IMR-90 (cell line): ENCODE data around the gene PRSS22. TPM values are rescaled to one million over a fixed set of nuclear protein-coding genes. Genes with fewer than 3 reads are reported as not detected.

ENCODE experiments used
- ATAC-seq: fragments of 200-7000 bp; cut with Tn5 transposase; 2 replicates; pipeline ENCODE4 v1.9.1; 2020; ENCODE audit warnings: low read depth, mild to moderate bottlenecking, moderate library complexity
- BruUV-seq: library from RNA; stranded (reverse); fragments of 400-500 nt; replicated peaks from 2 replicates; lab custom pipeline; 2021; lab: Mats Ljungman, UMichigan
- CTCF ChIA-PET: fragments of 300-600 bp; formaldehyde crosslinking; extraction: SDS; loops from one replicate; lab custom pipeline; 2021; ENCODE audit warnings: antibody characterized with exemption; lab: Yijun Ruan, JAX
- POLR2A ChIA-PET: fragments of 300-600 bp; sonication (Branson Sonifier 250); formaldehyde crosslinking; loops from one replicate; lab custom pipeline; 2022; ENCODE audit warnings: antibody characterized with exemption; ENCODE audit not compliant: unreplicated experiment; lab: Charles Lee
- DNase-seq: peaks from one replicate; pipeline ENCODE4 v3.0.0; 2013
- H2AFZ ChIP-seq: replicated peaks from 2 replicates; pipeline ENCODE3; 2013; ENCODE audit warnings: low read length, mild to moderate bottlenecking; ENCODE audit not compliant: poor library complexity
- H2AK5ac ChIP-seq: 2 replicates; pipeline ENCODE4 v1.6.1; 2013; ENCODE audit warnings: low read depth, low read length, inconsistent platforms
- H2AK9ac ChIP-seq: replicated peaks from 2 replicates; pipeline ENCODE3; 2013; ENCODE audit warnings: mild to moderate bottlenecking, low read depth, low read length, moderate library complexity; ENCODE audit not compliant: poor library complexity
- H2BK120ac ChIP-seq: 2 replicates; pipeline ENCODE4 v1.6.1; 2013; ENCODE audit warnings: low read depth, low read length, inconsistent platforms
- H2BK15ac ChIP-seq: 3 replicates; pipeline ENCODE4 v1.6.1; 2013; ENCODE audit warnings: low read depth, low read length, inconsistent platforms
- H2BK20ac ChIP-seq: 2 replicates; pipeline ENCODE4 v1.6.1; 2013; ENCODE audit warnings: low read depth, mild to moderate bottlenecking, inconsistent platforms, low read length, moderate library complexity
- H2BK5ac ChIP-seq: 2 replicates; pipeline ENCODE4 v1.6.1; 2013; ENCODE audit warnings: mild to moderate bottlenecking, low read depth, low read length, inconsistent platforms; ENCODE audit not compliant: poor library complexity, severe bottlenecking
- H3K14ac ChIP-seq: replicated peaks from 2 replicates; pipeline ENCODE4 v1.6.1; 2013; ENCODE audit warnings: low read depth, low read length, inconsistent platforms
- H3K18ac ChIP-seq: 2 replicates; pipeline ENCODE4 v1.6.1; 2013; ENCODE audit warnings: low read depth, low read length, control low read depth
- H3K23ac ChIP-seq: 2 replicates; pipeline ENCODE4 v1.6.1; 2013; ENCODE audit warnings: low read depth, low read length, inconsistent platforms
- H3K27ac ChIP-seq: 2 replicates; pipeline ENCODE4 v1.5.1; 2013; ENCODE audit warnings: mild to moderate bottlenecking, control low read depth, low read length; ENCODE audit not compliant: insufficient read depth
- H3K27me3 ChIP-seq: 2 replicates; pipeline ENCODE4 v1.6.1; 2013; ENCODE audit warnings: low read length; ENCODE audit not compliant: control insufficient read depth, insufficient read depth
- H3K36me3 ChIP-seq: 2 replicates; pipeline ENCODE4 v1.6.1; 2013; ENCODE audit warnings: low read length, mixed read lengths; ENCODE audit not compliant: control insufficient read depth, insufficient read depth
- H3K4ac ChIP-seq: 2 replicates; pipeline ENCODE4 v1.6.1; 2013; ENCODE audit warnings: low read depth, low read length, inconsistent platforms
- H3K4me1 ChIP-seq: 2 replicates; pipeline ENCODE4 v1.6.1; 2013; ENCODE audit warnings: low read length, mixed read lengths; ENCODE audit not compliant: control insufficient read depth, insufficient read depth
- H3K4me2 ChIP-seq: 2 replicates; pipeline ENCODE4 v1.6.1; 2013; ENCODE audit warnings: low read depth, mild to moderate bottlenecking, control low read depth, low read length, moderate library complexity
- H3K4me3 ChIP-seq: 2 replicates; pipeline ENCODE4 v1.5.1; 2013; ENCODE audit warnings: low read depth, mild to moderate bottlenecking, control low read depth, low read length, moderate library complexity; ENCODE audit not compliant: insufficient read depth
- H3K56ac ChIP-seq: 2 replicates; pipeline ENCODE4 v1.6.1; 2013; ENCODE audit warnings: low read length, inconsistent platforms; ENCODE audit not compliant: insufficient read depth; ENCODE audit errors: extremely low read depth
- H3K79me1 ChIP-seq, 2 experiments: 2 replicates each; pipeline ENCODE4 v1.6.1; 2013; ENCODE audit warnings: low read length in 2 of 2, inconsistent platforms in 1 of 2, low read depth in 1 of 2
- H3K9ac ChIP-seq: 2 replicates; pipeline ENCODE4 v1.6.1; 2013; ENCODE audit warnings: low read depth, low read length, control low read depth
- H3K9me1 ChIP-seq: 2 replicates; pipeline ENCODE4 v1.6.1; 2013; ENCODE audit warnings: low read length, inconsistent platforms; ENCODE audit not compliant: insufficient read depth
- H3K9me3 ChIP-seq: 2 replicates; pipeline ENCODE4 v1.6.1; 2013; ENCODE audit warnings: low read length; ENCODE audit not compliant: control insufficient read depth, insufficient read depth
- H4K20me1 ChIP-seq: 2 replicates; pipeline ENCODE4 v1.6.1; 2013; ENCODE audit warnings: low read length, inconsistent platforms; ENCODE audit not compliant: insufficient read depth
- H4K5ac ChIP-seq: 2 replicates; pipeline ENCODE4 v1.6.1; 2013; ENCODE audit warnings: mild to moderate bottlenecking, low read depth, low read length, control low read depth
- H4K8ac ChIP-seq, 2 experiments: 2 replicates each; pipeline ENCODE4 v1.6.1; 2013; ENCODE audit warnings: low read depth in 2 of 2, low read length in 2 of 2, control low read depth in 1 of 2, inconsistent platforms in 1 of 2
- H4K91ac ChIP-seq: 2 replicates; pipeline ENCODE4 v1.6.1; 2013; ENCODE audit warnings: low read depth, low read length, inconsistent platforms; ENCODE audit not compliant: insufficient read depth
- BHLHE40 ChIP-seq: fragments of 150-350 bp; IDR thresholded peaks from 2 replicates; pipeline ENCODE4 v1.6.1; 2016; ENCODE audit warnings: mild to moderate bottlenecking, low read depth, low read length
- CEBPB ChIP-seq: IDR thresholded peaks from 2 replicates; pipeline ENCODE4 v1.6.1; 2012; ENCODE audit warnings: low read depth, low read length, improper control_type of control experiment
- CHD1 ChIP-seq: IDR thresholded peaks from 2 replicates; pipeline ENCODE4 v1.6.1; 2012; ENCODE audit warnings: low read depth, low read length, improper control_type of control experiment
- CTCF ChIP-seq: conservative IDR thresholded peaks from 2 replicates; pipeline ENCODE4 v1.5.1; 2012; ENCODE audit warnings: mild to moderate bottlenecking, low read depth, low read length, improper control_type of control experiment
- ELK1 ChIP-seq: fragments of 150-350 bp; IDR thresholded peaks from 2 replicates; pipeline ENCODE4 v1.6.1; 2016; ENCODE audit warnings: low read depth, mild to moderate bottlenecking, low read length, moderate library complexity, borderline replicate concordance
- FOS ChIP-seq: fragments of 150-350 bp; IDR thresholded peaks from 2 replicates; pipeline ENCODE4 v1.6.1; 2016; ENCODE audit warnings: low read depth, low read length
- MAFK ChIP-seq: IDR thresholded peaks from 2 replicates; pipeline ENCODE4 v1.6.1; 2012; ENCODE audit warnings: low read depth, low read length, improper control_type of control experiment
- MAZ ChIP-seq: IDR thresholded peaks from 2 replicates; pipeline ENCODE4 v1.6.1; 2012; ENCODE audit warnings: low read depth, mild to moderate bottlenecking, low read length, improper control_type of control experiment, moderate library complexity, borderline replicate concordance
- NFE2L2 ChIP-seq: fragments of 150-350 bp; IDR thresholded peaks from 2 replicates; pipeline ENCODE4 v1.6.1; 2016; ENCODE audit warnings: low read depth, mild to moderate bottlenecking, low read length
- POLR2A ChIP-seq: IDR thresholded peaks from 2 replicates; pipeline ENCODE4 v1.6.1; 2012; ENCODE audit warnings: mild to moderate bottlenecking, low read depth, low read length
- RAD21 ChIP-seq: IDR thresholded peaks from 2 replicates; pipeline ENCODE4 v1.6.1; 2012; ENCODE audit warnings: low read length, improper control_type of control experiment
- RCOR1 ChIP-seq: IDR thresholded peaks from 2 replicates; pipeline ENCODE4 v1.6.1; 2012; ENCODE audit warnings: mild to moderate bottlenecking, low read length, improper control_type of control experiment; ENCODE audit not compliant: insufficient replicate concordance
- RFX5 ChIP-seq: IDR thresholded peaks from 2 replicates; pipeline ENCODE4 v1.8.0; 2012; ENCODE audit warnings: low read depth, mild to moderate bottlenecking, low read length, moderate library complexity
- SMC3 ChIP-seq: fragments of 150-350 bp; IDR thresholded peaks from 2 replicates; pipeline ENCODE4 v1.6.1; 2016; ENCODE audit warnings: low read depth, mild to moderate bottlenecking, antibody characterized with exemption, low read length, moderate library complexity
- WGBS, 2 experiments: methylation state at CpG; one replicate each; pipeline versions ENCODE4 v1.1.5 to v1.1.7; 2013; ENCODE audit warnings: missing lambda C conversion rate in 2 of 2; ENCODE audit not compliant: insufficient read length in 1 of 2; ENCODE audit errors: extremely low coverage in 2 of 2; 5-methylcytosine and 5-hydroxymethylcytosine counted together
- dilution Hi-C: fragments of 300-500 bp; cut with HindIII; formaldehyde crosslinking; loops from one replicate; pipeline ENCODE4 v1.14.3; 2018; ENCODE audit warnings: low sequenced_read_pairs; ENCODE audit not compliant: unreplicated experiment
- in situ Hi-C: fragments of 300-500 bp; cut with MboI; formaldehyde crosslinking; loops from 3 replicates; pipeline ENCODE4 v1.14.3; 2019; ENCODE audit warnings: low sequenced_read_pairs, inconsistent platforms, mixed read lengths
- intact Hi-C: fragments of 100-400 bp; cut with micrococcal nuclease; formaldehyde crosslinking; loops from 2 replicates; pipeline ENCODE4 v1.10.0; 2022
- polyA plus RNA-seq, 3 experiments: library from polyadenylated mRNA; depleted of rRNA; stranded (reverse); fragments of >200 nt; gene quantifications; 2 replicates each; pipeline ENCODE4 v1.2.3, GENCODE V29; 2012; ENCODE audit warnings: low replicate concordance in 1 of 3
- total RNA-seq: library from RNA; depleted of rRNA; stranded (reverse); fragments of >200 nt; gene quantifications from 2 replicates; pipeline ENCODE4 v1.2.3, GENCODE V29; 2012
- TF ChIP-seq, protein P1 (sequence below): fragments of 150-350 bp; IDR thresholded peaks from 2 replicates; pipeline ENCODE4 v1.6.1; 2017; ENCODE audit warnings: mild to moderate bottlenecking, antibody characterized with exemption, low read length, low read depth

The PRSS22 gene
- total and polyA plus RNA-seq, 2 of the 4 experiments (the other 2 are of a cell fraction) = not detected

- CTCF ChIA-PET = no interaction called here
Observed at GRCh38 chr16:2819939-2820835, 37.8 kb downstream of the PRSS22 start.

More at GRCh38 chr16:2819939-2820835, 37.8 kb downstream of the PRSS22 start:
- Histone ChIP-seq H2BK5ac (no peak overlapping the region), H3K4me2 (no peak overlapping the region), H4K20me1 (no peaks in the 10 kb centered on the region), H2AFZ (no peak overlapping the region), H3K4me1 (no peaks in the 10 kb centered on the region), H3K18ac (no peak overlapping the region), H3K79me1 (no peaks in the 10 kb centered on the region), H3K14ac (no peak overlapping the region), H2BK20ac (no peak overlapping the region), H2AK5ac (no peak overlapping the region), H4K8ac (no peak overlapping the region), H3K9me1 (no peaks in the 10 kb centered on the region), H3K4ac (no peak overlapping the region), H4K5ac (no peak overlapping the region), H3K4me3 (no peak overlapping the region), H3K36me3 (no peaks in the 10 kb centered on the region), H2BK120ac (no peak overlapping the region), H3K23ac (no peak overlapping the region), H3K9ac (no peak overlapping the region), H2BK15ac (no peak overlapping the region), H3K27me3 (peaks cover 55% of the 10 kb centered on the region), H2AK9ac (no peak overlapping the region), H4K91ac (no peak overlapping the region), H3K27ac (no peak overlapping the region), H3K9me3 (no peaks in the 10 kb centered on the region), H3K56ac (no peak overlapping the region)
- intact Hi-C loops = no loop called here
- in situ Hi-C loops = no loop called here
- dilution Hi-C loops = no loop called here
- 47% methylated on average over 5 of the region's 17 CpGs; no CpG with 5 or more reads in 1 of the 2 experiments for WGBS, 2 experiments
- POLR2A ChIA-PET = no interaction called here
- no TSS peak for BruUV-seq
- no peak for ATAC-seq
- DNase-seq = no peak
- TF ChIP-seq CHD1 (no peak), ELK1 (no peak), RAD21 (no peak), SMC3 (no peak), CTCF (no peak), MAFK (no peak), RCOR1 (no peak), FOS (no peak), RFX5 (no peak), NFE2L2 (no peak), MAZ (no peak), BHLHE40 (no peak), CEBPB (no peak), POLR2A (no peak)
- TF ChIP-seq, protein P1, sequence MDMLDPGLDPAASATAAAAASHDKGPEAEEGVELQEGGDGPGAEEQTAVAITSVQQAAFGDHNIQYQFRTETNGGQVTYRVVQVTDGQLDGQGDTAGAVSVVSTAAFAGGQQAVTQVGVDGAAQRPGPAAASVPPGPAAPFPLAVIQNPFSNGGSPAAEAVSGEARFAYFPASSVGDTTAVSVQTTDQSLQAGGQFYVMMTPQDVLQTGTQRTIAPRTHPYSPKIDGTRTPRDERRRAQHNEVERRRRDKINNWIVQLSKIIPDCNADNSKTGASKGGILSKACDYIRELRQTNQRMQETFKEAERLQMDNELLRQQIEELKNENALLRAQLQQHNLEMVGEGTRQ = no peak
